ENCODE results near the gene CERS6. TPM values are rescaled to one million over a fixed set of nuclear protein-coding genes. Genes with fewer than 3 reads are reported as not detected.
"Not testable (repeated sequence)": the region's sequence is repeated elsewhere in the genome, so short reads cannot be mapped to it uniquely, and the experiment has no call there.

CERS6 gene
- polyA plus RNA-seq, 6 donors from 2014 or later, result 5.8 to 11.9 (median 9.1) TPM

DNA sequence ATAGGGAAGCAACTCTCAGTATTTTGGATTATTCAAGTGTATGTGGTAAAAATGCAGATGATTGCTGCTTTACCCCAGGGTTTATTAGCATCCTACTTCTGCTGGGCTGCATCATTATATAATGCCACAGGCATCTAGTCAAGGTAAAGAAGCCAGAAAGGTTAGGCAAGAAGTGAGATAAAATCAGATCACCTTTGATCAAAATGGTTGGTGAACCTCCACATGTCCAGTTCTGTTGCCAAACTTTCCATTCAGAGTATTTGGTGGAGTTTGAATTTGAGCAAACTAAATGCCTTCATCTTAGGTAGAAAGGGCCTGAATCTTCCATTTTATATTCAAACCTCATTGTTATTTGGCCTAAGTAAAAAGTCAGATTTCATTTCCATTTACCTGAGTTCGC, 316.6 kb downstream of the CERS6 start:
- no peak for DNase-seq
- Mint-ChIP-seq H3K4me1 (no peaks in the 10 kb centered on the region), H3K36me3 (peaks cover 12 to 28% of the 10 kb centered on the region in 2 donors), H3K4me3 (no peak overlapping the region), H3K27me3 (no peaks in the 10 kb centered on the region), H3K9me3 (peaks cover 0 to 12% (median 10%) of the 10 kb centered on the region in 7 donors), H3K27ac (no peak overlapping the region)
- ATAC-seq (ENCODE audit: low read depth in 2 of 2), result no peak

GRCh38 chr2:168773128-168773527, 317.1 kb downstream of the CERS6 start:
- Mint-ChIP-seq H3K36me3 (peaks cover 12 to 25% of the 10 kb centered on the region in 2 donors), H3K27me3 (no peaks in the 10 kb centered on the region), H3K9me3 (peaks cover 0 to 12% (median 10%) of the 10 kb centered on the region in 7 donors), H3K27ac (no peak overlapping the region), H3K4me1 (no peaks in the 10 kb centered on the region), H3K4me3 (no peak overlapping the region)
- ATAC-seq (ENCODE audit: low read depth in 2 of 2), result no peak
- DNase-seq, result no peak

- peaks cover 12 to 25% of the 10 kb centered on the region in 2 donors for H3K36me3 Mint-ChIP-seq
- DNase-seq (no peak), ATAC-seq (ENCODE audit: low read depth in 2 of 2) (no peak)
- peaks cover 0 to 12% (median 10%) of the 10 kb centered on the region in 7 donors for H3K9me3 Mint-ChIP-seq
- H3K4me1 Mint-ChIP-seq, result no peaks in the 10 kb centered on the region
- no peak overlapping the region for H3K27ac Mint-ChIP-seq
- H3K27me3 Mint-ChIP-seq, result no peaks in the 10 kb centered on the region
- no peak overlapping the region for H3K4me3 Mint-ChIP-seq
Observed at GRCh38 chr2:168773719-168774521, 317.8 kb downstream of the CERS6 start.

DNA sequence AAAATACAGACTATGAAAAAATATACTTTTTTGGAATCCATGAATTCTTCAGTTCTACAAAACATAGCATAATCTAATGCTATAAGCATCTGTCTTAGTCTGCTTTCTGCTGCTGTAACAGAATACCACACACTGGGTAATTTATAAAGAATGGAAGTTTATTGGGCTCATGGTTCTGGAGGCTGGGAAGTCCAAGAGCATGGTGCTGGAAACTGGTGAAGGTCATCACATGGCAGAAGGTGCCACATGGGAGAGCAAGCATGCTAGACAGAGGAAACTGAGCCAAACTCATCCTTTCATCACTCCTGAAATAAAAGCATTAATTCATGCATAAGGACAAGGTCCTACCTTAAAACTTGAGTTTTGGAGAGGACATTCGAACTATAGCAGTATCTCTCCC, 319.8 kb downstream of the CERS6 start:
- H3K36me3 Mint-ChIP-seq, result peaks cover 12 to 17% of the 10 kb centered on the region in 2 donors
- H3K27ac Mint-ChIP-seq, result peak overlapping the region in 1 of 6 donors; percentile 64
- H3K4me1 Mint-ChIP-seq, result no peaks in the 10 kb centered on the region
- no peak for ATAC-seq (ENCODE audit: low read depth in 2 of 2)
- no peak for DNase-seq
- peaks cover 0 to 12% (median 10%) of the 10 kb centered on the region in 7 donors for H3K9me3 Mint-ChIP-seq
- no peak overlapping the region for H3K4me3 Mint-ChIP-seq
- no peaks in the 10 kb centered on the region for H3K27me3 Mint-ChIP-seq

GRCh38 chr2:168780669-168781071, 324.6 kb downstream of the CERS6 start:
- H3K4me1 Mint-ChIP-seq, result no peaks in the 10 kb centered on the region
- peaks cover 0 to 7% (median 3%) of the 10 kb centered on the region in 7 donors for H3K9me3 Mint-ChIP-seq
- ATAC-seq (ENCODE audit: low read depth in 2 of 2) (no peak), DNase-seq (no peak)
- H3K4me3 Mint-ChIP-seq, result no peak overlapping the region
- no peaks in the 10 kb centered on the region for H3K27me3 Mint-ChIP-seq
- H3K27ac Mint-ChIP-seq, result no peak overlapping the region
- H3K36me3 Mint-ChIP-seq, result peaks cover 5 to 6% of the 10 kb centered on the region in 2 donors

GRCh38 chr2:168781191-168781817, 325.2 kb downstream of the CERS6 start:
- H3K4me1 Mint-ChIP-seq, result no peaks in the 10 kb centered on the region
- ATAC-seq (ENCODE audit: low read depth in 2 of 2), result no peak
- no peak overlapping the region for H3K4me3 Mint-ChIP-seq
- H3K27me3 Mint-ChIP-seq, result no peaks in the 10 kb centered on the region
- H3K36me3 Mint-ChIP-seq, result no peaks in the 10 kb centered on the region
- no peak for DNase-seq
- no peak overlapping the region for H3K27ac Mint-ChIP-seq
- H3K9me3 Mint-ChIP-seq, result peaks cover 0 to 1% (median 0%) of the 10 kb centered on the region in 7 donors

DNA sequence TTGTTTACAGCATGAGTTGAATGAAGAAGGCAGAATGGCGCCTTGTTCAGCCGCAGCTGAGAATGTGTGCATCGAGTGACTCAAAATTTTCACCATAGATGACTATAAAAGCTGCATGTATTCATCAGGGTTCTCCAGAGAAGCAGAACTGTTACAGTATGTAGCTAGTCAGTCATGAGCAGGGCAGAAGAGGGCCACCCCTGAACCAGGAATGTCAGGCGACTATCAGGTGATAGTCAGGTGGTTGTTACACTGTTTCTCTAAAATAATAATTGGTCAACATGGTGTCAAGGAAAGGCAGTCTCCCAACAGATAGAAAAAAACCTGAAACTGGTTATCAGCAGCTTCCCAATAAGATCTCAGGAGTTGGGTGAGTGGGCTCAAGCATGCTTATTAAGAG, 326.2 kb downstream of the CERS6 start:
- ATAC-seq (ENCODE audit: low read depth in 2 of 2) (no peak), DNase-seq (no peak)
- no peaks in the 10 kb centered on the region for H3K36me3 Mint-ChIP-seq
- no peaks in the 10 kb centered on the region for H3K27me3 Mint-ChIP-seq
- no peak overlapping the region for H3K4me3 Mint-ChIP-seq
- H3K9me3 Mint-ChIP-seq, result peaks cover 0 to 1% (median 0%) of the 10 kb centered on the region in 7 donors
- no peak overlapping the region for H3K27ac Mint-ChIP-seq
- H3K4me1 Mint-ChIP-seq, result no peaks in the 10 kb centered on the region

DNA sequence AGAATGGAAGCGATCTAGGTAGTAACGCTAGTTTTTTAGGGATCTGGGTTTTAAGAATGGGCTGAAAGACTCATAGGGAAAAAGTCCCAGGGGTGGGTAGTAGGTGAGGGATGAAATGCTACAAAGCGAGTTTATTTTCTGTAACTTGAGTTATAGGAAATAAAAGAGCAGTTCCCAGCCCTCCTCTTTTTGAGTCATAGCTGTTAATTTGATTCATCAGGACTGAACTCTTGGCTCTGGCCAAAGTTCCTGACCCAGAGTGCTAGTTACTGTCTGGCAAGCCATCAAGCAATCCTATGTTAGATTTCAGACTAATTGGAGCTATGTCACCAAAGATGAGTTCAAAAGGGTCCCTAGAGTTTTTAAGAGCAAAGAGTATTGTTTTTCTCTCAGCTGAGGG, 328.9 kb downstream of the CERS6 start:
- Mint-ChIP-seq H3K27ac (no peak overlapping the region), H3K36me3 (no peaks in the 10 kb centered on the region), H3K27me3 (peaks cover 0 to 4% (median 0%) of the 10 kb centered on the region in 3 donors), H3K4me1 (no peaks in the 10 kb centered on the region), H3K4me3 (no peak overlapping the region), H3K9me3 (peaks cover 0 to 1% (median 0%) of the 10 kb centered on the region in 7 donors)
- no peak for DNase-seq
- ATAC-seq (ENCODE audit: low read depth in 2 of 2), result no peak

GRCh38 chr2:168787098-168787781, 331.2 kb downstream of the CERS6 start:
- Mint-ChIP-seq H3K27me3 (peaks cover 0 to 4% (median 0%) of the 10 kb centered on the region in 3 donors), H3K27ac (peak overlapping the region in 1 of 6 donors; percentile 44), H3K36me3 (no peaks in the 10 kb centered on the region), H3K4me3 (no peak overlapping the region), H3K9me3 (peaks cover 0 to 5% (median 3%) of the 10 kb centered on the region in 7 donors), H3K4me1 (no peaks in the 10 kb centered on the region)
- ATAC-seq (ENCODE audit: low read depth in 2 of 2) (no peak), DNase-seq (no peak)

DNA sequence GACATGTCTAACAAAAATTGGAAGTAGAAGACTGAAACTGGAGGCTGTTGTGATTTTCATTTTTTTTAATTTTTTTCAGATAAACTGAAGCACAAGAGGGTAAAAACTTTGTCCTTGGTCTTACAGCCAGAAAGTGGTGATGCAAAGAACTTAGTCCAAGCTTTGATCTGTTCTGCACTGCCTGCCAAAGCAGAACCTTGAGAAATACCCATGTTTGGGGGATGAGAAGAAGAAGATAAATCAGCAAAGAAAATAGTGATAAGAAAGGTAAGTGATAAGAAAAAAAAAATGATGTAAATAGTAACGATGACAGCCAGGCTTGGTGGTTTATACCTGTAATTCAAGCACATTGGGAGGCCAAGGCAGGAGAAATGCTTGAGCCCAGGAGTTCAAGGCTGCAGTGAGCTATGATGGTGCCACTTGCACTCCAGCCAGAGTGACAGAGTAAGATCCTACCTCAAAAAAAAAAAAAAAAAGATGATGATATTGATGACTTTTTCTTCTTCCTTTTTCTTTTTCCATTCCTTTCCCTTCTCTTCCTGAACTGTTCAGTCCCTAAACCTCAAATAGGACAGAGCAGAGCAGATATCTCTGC, 331.8 kb downstream of the CERS6 start:
- peaks cover 0 to 3% of the 10 kb centered on the region in 2 donors for H3K36me3 Mint-ChIP-seq
- no peak for ATAC-seq (ENCODE audit: low read depth in 2 of 2)
- H3K4me1 Mint-ChIP-seq, result no peaks in the 10 kb centered on the region
- H3K4me3 Mint-ChIP-seq, result no peak overlapping the region
- peaks cover 0 to 5% (median 3%) of the 10 kb centered on the region in 7 donors for H3K9me3 Mint-ChIP-seq
- H3K27me3 Mint-ChIP-seq, result peaks cover 0 to 4% (median 0%) of the 10 kb centered on the region in 3 donors
- H3K27ac Mint-ChIP-seq, result peak overlapping the region in 1 of 6 donors; percentile 48
- no peak for DNase-seq

- Mint-ChIP-seq H3K27ac (no peak overlapping the region), H3K9me3 (peaks cover 0 to 5% (median 3%) of the 10 kb centered on the region in 7 donors), H3K36me3 (peaks cover 0 to 5% of the 10 kb centered on the region in 2 donors), H3K4me3 (no peak overlapping the region), H3K27me3 (peaks cover 0 to 4% (median 4%) of the 10 kb centered on the region in 3 donors), H3K4me1 (no peaks in the 10 kb centered on the region)
- no peak for ATAC-seq (ENCODE audit: low read depth in 2 of 2)
- no peak for DNase-seq
Observed at GRCh38 chr2:168789776-168790175, 333.7 kb downstream of the CERS6 start.

- H3K27me3 Mint-ChIP-seq, result peaks cover 0 to 4% (median 4%) of the 10 kb centered on the region in 3 donors
- ATAC-seq (ENCODE audit: low read depth in 2 of 2) (no peak), DNase-seq (no peak)
- H3K27ac Mint-ChIP-seq, result no peak overlapping the region
- no peak overlapping the region for H3K4me3 Mint-ChIP-seq
- peaks cover 0 to 5% (median 3%) of the 10 kb centered on the region in 7 donors for H3K9me3 Mint-ChIP-seq
- H3K36me3 Mint-ChIP-seq, result peaks cover 0 to 5% of the 10 kb centered on the region in 2 donors
- H3K4me1 Mint-ChIP-seq, result no peaks in the 10 kb centered on the region
Observed at GRCh38 chr2:168790226-168790902, 334.3 kb downstream of the CERS6 start.

DNA sequence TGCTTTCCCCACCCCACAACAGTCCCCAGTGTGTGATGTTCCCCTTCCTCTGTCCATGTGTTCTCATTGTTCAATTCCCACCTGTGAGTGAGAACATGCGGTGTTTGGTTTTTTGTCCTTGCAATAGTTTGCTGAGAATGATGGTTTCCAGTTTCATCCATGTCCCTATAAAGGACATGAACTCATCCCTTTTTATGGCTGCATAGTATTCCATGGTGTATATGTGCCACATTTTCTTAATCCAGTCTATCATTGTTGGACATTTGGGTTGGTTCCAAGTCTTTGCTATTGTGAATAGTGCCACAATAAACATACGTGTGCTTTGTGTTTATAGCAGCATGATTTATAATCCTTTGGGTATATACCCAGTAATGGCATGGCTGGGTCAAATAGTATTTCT, 335.1 kb downstream of the CERS6 start:
- H3K9me3 Mint-ChIP-seq; DNase-seq; H3K27me3 Mint-ChIP-seq; H3K36me3 Mint-ChIP-seq; H3K27ac Mint-ChIP-seq; ATAC-seq (ENCODE audit: low read depth in 2 of 2); H3K4me1 Mint-ChIP-seq; H3K4me3 Mint-ChIP-seq: not testable (repeated sequence)

All from naive B cell (primary cell).